NCI-H1930 (cell line): Measurements from ENCODE around the gene HPGD.
"Not testable (repeated sequence)": the region's sequence is repeated elsewhere in the genome, so short reads cannot be mapped to it uniquely, and the experiment has no call there.

Experiments used
- DNase-seq, 2 experiments: peaks; one replicate each; lab custom pipeline; 2025; lab: John Stamatoyannopoulos, UW

The HPGD gene

GRCh38 chr4:174526731-174527130, 4.4 kb upstream of the HPGD start:
- no peak for DNase-seq

DNA sequence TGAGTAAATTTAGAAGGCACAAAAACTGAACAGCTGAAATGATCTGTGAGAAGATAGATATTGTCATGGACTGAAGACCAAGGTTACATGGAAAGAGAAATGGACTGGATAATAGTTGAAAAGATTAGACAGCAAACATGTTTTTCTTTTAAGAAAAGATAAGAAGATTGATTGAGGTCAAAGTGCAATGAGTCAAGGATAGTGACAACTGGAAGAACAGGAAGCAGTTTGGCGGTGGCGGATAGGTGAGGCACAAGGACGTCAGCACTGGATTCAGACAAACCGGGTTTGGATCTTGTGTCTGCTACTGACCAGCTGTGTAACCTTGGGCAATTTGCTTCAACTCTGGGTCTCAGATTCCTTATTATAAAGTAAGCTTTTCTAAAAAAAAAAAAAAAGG, 2.0 kb upstream of the HPGD start:
- no peak for DNase-seq

- DNase-seq = no peak
Measured at GRCh38 chr4:174523025-174523693, 871 bp upstream of the HPGD start.

- DNase-seq = peak in 1 of 2 experiments; percentile 25
Measured at GRCh38 chr4:174521800-174522182, 497 bp downstream of the HPGD start.

DNA sequence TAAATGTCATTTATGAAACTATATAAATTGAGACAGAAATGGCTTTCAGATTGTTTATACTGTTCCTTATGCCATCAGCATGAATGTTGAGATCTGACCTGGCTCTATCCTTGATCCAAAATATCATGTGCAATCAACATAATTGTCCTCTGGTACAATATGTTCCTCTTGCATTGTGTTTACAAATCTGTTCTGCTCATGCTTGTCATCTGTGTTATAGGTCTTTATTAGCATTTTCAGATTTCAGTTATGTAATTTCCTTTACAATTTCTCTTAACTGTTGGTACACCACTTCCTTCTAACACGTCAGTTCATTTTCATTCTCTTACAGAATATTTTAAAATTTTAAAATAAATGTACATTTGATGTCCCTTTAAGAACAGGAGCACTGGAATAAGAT, 1.6 kb downstream of the HPGD start:
- no peak for DNase-seq

GRCh38 chr4:174517502-174518445, 4.5 kb downstream of the HPGD start:
- DNase-seq = no peak

GRCh38 chr4:174516794-174517193, 5.5 kb downstream of the HPGD start:
- no peak for DNase-seq

- DNase-seq = no peak
Measured at GRCh38 chr4:174516345-174516744, 5.9 kb downstream of the HPGD start.

DNA sequence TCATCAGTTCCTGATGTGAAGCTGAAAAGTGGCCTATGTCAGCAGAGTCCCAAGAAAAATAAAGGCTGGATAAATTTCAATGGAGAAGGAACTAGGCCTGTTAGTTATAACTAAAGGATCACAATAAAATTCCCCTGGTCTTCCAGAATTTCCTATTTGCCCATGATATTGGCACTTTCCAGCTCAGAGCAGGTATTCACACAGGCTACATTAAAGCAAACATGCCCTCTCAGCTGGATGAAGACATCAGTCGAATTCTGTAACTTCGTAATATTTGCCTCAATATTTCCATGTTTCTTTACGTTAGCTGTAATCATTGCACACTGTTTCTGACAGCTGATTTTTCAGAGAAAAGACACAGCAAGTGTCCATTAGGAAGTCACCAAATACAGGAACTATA, 9.5 kb downstream of the HPGD start:
- DNase-seq = no peak

DNA sequence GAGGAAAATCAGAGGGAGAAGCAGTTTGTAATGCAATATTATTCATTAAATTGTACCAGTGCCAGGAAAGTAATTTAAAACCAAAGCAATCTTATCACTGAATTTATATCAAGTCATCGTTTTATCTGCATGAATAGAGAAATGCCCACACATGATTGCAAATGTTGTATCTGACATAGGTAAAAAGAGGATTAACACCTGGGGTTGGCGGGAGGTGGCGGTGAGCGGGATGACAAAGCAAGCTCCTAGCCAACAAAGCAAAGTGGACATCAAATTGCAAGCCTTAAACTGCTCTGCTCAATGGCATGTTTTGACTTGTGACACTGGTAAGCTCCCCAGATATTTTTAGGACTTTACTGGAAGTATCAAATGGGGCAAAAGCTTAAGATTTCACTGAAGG, 16.4 kb downstream of the HPGD start:
- no peak for DNase-seq

DNA sequence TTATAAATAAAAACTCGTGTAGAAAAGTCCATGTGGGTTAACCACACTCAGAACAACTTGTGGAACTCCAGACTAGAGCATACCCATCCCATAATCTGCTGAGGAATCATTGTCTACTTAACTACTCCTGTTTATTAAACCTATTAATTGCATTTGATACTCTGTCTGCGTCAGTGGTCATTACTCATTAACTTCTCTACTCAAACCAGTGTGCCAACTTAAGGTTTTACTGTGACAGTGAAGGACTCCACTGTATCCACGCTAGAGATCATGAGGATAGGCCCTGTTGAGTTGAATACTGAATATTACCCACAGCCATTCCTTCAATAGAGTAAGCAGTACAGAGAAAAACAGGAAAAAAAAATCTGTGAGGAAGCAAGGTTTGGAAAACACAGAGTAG, 17.3 kb downstream of the HPGD start:
- DNase-seq = no peak

DNA sequence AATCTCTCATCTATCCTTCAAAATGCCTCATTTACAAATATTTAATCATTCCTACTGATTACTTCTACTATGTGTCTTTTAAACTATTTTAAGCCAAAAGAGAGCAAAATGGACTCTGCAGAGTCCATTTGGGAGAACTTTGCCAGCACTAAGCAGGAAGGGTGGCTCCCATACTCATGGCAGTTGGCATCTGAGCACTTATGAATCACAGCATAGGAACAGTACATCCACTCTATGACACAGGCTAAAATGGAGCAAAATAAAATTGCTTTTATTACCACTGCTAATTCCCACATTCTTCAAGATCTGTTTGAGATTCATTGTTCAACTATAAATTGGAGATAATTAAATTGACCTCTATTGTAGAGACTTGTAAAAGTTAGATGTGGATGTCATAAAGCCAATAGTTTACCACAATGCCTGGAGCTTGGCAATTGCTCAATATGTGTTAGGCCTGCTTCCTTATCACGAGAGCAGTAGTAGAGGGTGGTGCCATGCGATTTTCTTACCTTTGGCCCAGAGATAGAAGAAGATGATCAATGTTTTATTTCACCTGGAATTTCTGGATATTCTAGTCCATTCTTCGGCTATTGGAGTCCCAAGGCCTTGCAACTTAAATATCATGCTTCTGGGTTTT, 19.1 kb downstream of the HPGD start:
- no peak for DNase-seq

GRCh38 chr4:174496631-174497432, 25.5 kb downstream of the HPGD start:
- peak in 1 of 2 experiments; percentile 10 for DNase-seq

DNA sequence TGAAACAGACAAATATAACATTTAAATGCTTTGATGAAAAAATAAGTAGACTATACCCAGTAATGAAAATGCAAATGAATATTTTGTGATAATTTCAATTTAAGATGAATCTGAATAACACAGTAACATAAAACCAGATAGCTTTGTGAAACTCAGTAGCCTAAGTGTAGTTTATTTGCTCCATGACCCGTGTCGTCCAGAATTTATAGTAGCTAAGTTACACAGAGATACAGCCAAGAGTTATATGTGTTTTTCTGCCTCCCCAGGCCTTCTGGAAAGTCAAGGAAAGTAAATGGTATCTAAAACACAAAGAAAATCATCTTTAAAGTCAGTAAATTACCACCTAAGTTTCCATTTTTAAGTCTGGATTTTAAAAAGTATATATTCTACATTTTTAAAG, 26.7 kb downstream of the HPGD start:
- no peak for DNase-seq

GRCh38 chr4:174494726-174495125, 27.6 kb downstream of the HPGD start:
- DNase-seq = no peak

DNA sequence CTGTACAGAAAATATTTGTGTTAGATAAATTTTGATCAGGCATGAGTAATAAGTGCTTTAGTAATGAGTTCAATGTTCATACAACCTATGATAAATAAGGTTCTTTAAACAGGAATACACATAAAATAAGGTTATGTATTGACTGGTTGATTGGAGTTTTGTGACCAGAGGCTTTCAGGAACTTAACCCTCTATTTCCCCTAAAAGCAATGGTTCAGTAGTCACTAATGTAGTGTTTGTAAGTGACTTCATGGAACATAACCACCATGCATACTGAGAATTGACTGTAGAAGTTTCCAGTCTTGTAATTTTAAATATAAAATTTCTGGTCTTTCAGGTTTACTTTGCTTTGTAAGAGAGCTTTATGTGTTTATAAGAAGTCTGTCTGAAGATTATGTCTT, 28.1 kb downstream of the HPGD start:
- no peak for DNase-seq

GRCh38 chr4:174490451-174490961, 31.8 kb downstream of the HPGD start:
- DNase-seq = no peak

DNA sequence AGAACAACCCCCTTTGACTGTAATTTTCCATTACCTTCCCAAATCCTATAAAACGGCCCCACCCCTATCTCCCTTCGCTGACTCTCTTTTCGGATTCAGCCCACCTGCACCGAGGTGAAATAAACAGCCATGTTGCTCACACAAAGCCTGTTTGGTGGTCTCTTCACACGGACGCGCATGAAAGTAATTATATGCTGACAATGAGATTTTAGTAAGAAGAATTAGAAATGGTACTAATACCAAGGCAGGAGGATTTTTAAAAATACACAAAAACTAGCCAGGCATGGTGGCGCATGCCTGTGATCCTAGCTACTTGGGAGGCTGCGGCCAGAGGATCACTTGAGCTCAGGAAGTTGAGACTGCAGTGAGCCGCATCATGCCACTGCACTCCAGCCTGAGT, 33.9 kb downstream of the HPGD start:
- DNase-seq = not testable (repeated sequence)

DNA sequence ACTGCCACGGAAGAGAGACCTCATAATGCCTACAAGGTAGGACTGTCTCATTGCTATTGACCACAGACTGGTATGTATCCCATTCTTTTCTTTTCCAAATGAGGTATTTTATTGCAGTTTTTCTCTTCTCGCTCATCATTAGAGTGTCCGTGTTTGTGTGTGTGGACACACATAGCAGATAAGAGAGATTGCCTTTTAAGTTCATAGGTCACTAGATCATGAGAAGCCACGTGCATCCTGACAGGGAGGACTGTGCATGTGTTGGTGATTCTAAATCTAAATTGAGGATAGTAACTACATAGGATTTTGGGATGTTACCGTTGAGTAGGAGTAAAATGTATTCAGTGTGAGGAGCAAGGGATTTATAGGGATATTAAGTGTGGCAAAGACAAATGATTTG, 37.3 kb downstream of the HPGD start:
- DNase-seq = no peak

DNA sequence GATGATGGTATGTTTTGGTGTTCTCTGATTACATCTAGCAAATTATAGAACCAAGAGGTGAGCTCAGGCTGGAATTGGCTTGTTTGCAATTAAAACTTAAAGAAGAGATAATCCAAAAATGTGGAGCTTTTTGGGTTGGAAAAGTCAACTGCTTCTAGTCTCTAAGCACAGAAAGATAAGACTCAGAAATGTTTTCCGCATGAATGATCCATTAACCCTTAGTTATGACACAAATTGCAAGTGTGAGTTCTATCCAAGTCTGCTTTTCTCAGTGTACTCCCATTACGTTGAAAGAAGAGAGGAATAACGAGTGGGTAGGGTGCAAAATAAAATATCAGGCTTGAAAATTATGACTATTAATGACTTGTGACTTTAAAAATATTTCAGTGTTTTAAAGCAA, 38.5 kb downstream of the HPGD start:
- DNase-seq = no peak

DNA sequence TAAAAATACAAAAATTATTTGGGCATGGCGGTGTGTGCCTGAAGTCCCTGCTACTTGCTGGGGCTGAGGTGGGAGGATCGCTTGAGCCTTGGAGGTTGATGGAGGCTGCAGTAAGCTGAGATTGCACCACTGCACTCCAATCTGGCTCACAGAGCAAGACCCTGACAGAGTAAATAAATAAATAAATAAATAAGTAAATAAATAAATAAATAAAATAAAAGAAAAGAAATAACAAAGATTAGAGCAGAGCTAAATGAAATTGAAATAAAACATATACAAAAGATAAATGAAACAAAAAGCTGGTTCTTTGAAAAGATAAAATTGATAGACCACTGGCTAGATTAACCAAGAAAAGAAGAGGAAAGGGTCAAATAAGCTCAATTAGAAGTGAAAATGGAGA, 43.1 kb downstream of the HPGD start:
- no peak for DNase-seq

- DNase-seq = no peak
Measured at GRCh38 chr4:174475528-174475927, 46.8 kb downstream of the HPGD start.
